ENCODE measurements around the gene SPACDR.

Gene SPACDR

DNA sequence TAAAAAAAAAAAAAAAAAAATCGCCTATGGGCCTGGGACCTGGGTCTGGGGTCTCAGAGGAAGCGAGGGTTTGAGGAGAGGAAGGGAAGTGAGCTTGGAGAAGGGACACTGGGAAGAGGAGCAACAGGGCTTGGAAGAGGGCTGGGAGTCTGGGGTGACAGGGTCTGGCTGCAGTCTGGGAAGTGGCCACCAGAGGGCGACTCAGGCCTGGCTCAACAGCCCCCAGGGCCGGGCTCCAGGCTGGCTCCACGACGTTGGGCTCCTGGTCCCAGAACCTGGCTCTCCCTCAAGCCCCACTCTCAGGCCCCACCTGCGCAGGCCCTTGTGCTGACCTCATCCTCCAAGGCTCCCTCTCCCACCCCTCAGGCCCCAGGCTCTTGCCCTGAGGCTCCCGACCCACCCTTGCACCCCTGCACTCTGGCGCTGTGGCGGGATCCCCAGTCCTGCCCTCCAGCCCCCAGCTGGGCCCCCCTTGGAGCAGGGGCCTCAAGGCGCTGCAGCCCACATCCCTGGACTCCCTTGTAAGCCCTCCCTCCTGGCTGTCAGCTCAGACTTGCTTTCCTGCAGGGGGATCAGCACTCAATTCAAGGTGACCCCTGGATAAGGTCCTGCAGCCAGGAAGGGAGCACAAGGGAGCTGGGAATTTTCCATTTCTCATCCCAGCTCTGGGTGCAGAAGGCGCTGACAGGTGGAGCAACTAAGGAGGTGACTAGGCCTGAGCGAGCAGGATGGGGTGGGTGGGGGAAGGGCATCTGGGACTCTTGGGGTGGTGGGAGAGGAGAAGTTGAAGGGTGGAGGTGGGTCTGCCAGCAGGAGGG is 5.4 kb upstream of the SPACDR start:
- no peak overlapping the region for H3K4me3 ChIP-seq (ENCODE audit: low read length)
- DNase-seq (ENCODE audit: low read depth), result peak; percentile 73
- TF ChIP-seq, protein P1, sequence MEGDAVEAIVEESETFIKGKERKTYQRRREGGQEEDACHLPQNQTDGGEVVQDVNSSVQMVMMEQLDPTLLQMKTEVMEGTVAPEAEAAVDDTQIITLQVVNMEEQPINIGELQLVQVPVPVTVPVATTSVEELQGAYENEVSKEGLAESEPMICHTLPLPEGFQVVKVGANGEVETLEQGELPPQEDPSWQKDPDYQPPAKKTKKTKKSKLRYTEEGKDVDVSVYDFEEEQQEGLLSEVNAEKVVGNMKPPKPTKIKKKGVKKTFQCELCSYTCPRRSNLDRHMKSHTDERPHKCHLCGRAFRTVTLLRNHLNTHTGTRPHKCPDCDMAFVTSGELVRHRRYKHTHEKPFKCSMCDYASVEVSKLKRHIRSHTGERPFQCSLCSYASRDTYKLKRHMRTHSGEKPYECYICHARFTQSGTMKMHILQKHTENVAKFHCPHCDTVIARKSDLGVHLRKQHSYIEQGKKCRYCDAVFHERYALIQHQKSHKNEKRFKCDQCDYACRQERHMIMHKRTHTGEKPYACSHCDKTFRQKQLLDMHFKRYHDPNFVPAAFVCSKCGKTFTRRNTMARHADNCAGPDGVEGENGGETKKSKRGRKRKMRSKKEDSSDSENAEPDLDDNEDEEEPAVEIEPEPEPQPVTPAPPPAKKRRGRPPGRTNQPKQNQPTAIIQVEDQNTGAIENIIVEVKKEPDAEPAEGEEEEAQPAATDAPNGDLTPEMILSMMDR (IDR thresholded peaks at IDR 0.05; ENCODE audit: insufficient read depth, low read depth, low read length, missing control alignments), result peak; percentile 90

DNA sequence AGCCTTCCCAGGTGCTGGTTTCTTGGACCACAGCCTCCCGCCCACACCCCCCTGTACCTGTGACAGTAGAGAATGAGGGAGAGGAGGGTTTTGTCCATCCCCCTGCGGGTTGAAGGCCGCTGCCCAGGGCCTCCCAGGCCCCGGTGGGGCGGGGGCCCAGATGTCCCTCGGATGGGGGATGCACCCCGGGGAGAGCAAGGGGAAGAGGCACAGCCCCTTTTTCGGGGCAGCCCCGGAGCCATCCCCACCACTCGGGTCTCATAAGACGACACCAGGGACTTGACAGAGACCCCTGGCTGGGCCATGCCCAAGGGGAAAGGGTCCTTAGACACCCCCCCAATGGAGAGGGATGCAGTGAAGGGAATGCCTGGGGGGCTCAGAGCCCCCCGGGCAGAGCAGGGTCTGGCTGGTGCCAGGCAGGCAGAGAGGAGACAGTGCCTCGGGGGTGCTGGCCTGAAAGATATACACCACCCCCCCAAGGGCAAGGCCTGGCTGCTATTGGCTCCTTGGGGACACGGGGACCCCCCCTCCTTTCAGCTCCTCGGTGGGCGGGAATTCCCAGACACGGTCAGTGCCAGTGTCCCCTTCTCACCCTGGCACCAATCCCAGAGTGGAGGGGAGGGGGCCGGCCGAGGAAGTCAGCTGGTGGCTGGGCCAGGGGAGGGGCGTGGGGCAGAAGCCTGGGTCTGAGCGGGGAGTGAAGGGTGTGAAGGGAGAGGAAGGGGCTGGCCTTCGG is 3.7 kb upstream of the SPACDR start:
- DNase-seq (ENCODE audit: low read depth), result no peak
- TF ChIP-seq, protein P1 (IDR thresholded peaks at IDR 0.05; ENCODE audit: insufficient read depth, low read depth, low read length, missing control alignments), result no peak
- H3K4me3 ChIP-seq (ENCODE audit: low read length), result no peak overlapping the region

DNA sequence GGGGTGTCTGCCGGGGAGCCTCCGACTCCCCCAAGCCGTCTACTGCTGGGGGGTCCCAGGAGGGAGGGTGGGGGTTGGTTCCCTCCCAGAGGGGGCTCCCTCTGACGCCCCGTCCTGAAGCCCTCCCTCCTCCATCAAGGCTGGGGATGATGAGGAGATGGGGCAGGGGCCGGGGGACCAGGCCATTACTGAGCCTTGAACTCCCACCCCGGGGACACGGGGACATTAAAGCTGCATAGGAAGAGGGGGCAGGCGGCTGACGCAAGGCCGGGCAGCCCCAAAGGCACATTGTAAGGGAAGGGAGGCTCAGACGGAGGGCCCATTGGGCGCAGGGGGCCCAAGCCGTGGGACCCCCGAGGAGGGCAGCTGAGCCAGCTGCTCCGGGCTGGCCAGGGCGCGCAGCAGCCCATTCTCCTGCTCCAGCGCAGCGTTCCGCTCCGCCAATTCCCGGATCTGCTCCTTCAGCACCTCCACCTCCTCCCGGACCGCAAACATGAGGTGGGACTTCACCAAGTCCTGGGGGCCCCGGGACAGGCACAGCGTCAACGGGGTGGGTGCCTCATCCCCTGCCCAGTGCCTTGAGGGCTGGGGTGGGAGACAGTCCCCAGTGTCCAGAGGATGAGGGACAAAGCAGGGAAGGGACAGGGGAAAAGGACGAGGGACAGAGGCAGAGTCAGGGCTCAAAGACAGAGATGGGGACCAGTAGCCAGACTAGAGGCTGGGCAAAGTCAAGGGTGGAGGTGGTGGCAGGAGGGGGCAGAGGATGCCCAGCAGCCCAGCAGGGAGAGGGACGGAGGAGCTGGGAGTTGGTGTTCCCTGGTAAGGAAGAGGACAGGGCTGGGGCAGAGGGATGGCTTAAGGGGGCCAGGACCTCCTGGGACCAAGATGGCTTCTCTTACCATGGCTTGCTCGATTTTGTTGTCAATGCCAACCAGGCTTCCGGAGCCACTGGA is 2.9 kb upstream of the SPACDR start:
- no peak for DNase-seq (ENCODE audit: low read depth)
- TF ChIP-seq, protein P1 (IDR thresholded peaks at IDR 0.05; ENCODE audit: insufficient read depth, low read depth, low read length, missing control alignments), result no peak
- no peak overlapping the region for H3K4me3 ChIP-seq (ENCODE audit: low read length)

GRCh38 chr7:100465702-100466311 is 1.7 kb upstream of the SPACDR start:
- DNase-seq (ENCODE audit: low read depth), result peak; percentile 51
- H3K4me3 ChIP-seq (ENCODE audit: low read length), result no peak overlapping the region
- TF ChIP-seq, protein P1 (IDR thresholded peaks at IDR 0.05; ENCODE audit: insufficient read depth, low read depth, low read length, missing control alignments), result peak; percentile 63

- TF ChIP-seq, protein P1 (IDR thresholded peaks at IDR 0.05; ENCODE audit: insufficient read depth, low read depth, low read length, missing control alignments), result no peak
- no peak overlapping the region for H3K4me3 ChIP-seq (ENCODE audit: low read length)
- DNase-seq (ENCODE audit: low read depth), result no peak
Measured at GRCh38 chr7:100465299-100465698, 1.2 kb upstream of the SPACDR start.

GRCh38 chr7:100464791-100465190 is 731 bp upstream of the SPACDR start:
- TF ChIP-seq, protein P1 (IDR thresholded peaks at IDR 0.05; ENCODE audit: insufficient read depth, low read depth, low read length, missing control alignments), result no peak
- no peak for DNase-seq (ENCODE audit: low read depth)
- no peak overlapping the region for H3K4me3 ChIP-seq (ENCODE audit: low read length)

Measured in epithelial cell of esophagus (primary cell).